ENCODE measurements around the gene OAF. TPM values are rescaled to one million over a fixed set of nuclear protein-coding genes. Genes with fewer than 3 reads are reported as not detected.

Gene OAF
- total RNA-seq, 1 donor from 2014 or later, result 4.3 TPM

- intact Hi-C loops (cut with micrococcal nuclease), result no loop called here
Observed at GRCh38 chr11:120220747-120221037, 9.9 kb downstream of the OAF start.

- intact Hi-C loops (cut with micrococcal nuclease), result no loop called here
Observed at GRCh38 chr11:120221115-120221752, 10.4 kb downstream of the OAF start.

DNA sequence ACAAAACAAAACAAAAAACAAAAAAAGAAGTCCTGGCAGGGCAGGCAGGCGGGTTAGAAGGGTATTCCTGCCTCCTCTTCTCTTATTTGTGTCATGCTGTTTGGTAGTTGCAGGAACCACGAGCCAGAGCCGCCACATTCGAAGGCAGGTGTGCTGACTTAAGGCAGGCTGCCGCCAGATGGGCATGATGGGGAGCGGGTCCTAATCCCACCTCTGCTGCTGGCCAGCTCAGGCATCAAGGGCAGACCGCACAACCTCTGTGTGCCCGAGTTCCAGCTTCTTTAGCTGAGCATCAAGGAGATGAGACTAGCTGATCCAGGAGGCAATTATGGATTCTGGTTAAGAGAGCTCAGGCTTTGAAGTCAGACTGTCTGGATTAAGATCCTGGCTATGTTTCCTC lies 12.1 kb downstream of the OAF start:
- intact Hi-C loops (cut with micrococcal nuclease), result no loop called here

- intact Hi-C loops (cut with micrococcal nuclease), result no loop called here
Observed at GRCh38 chr11:120223793-120224192, 13.0 kb downstream of the OAF start.

GRCh38 chr11:120224361-120224760 lies 13.5 kb downstream of the OAF start:
- intact Hi-C loops (cut with micrococcal nuclease), result no loop called here

DNA sequence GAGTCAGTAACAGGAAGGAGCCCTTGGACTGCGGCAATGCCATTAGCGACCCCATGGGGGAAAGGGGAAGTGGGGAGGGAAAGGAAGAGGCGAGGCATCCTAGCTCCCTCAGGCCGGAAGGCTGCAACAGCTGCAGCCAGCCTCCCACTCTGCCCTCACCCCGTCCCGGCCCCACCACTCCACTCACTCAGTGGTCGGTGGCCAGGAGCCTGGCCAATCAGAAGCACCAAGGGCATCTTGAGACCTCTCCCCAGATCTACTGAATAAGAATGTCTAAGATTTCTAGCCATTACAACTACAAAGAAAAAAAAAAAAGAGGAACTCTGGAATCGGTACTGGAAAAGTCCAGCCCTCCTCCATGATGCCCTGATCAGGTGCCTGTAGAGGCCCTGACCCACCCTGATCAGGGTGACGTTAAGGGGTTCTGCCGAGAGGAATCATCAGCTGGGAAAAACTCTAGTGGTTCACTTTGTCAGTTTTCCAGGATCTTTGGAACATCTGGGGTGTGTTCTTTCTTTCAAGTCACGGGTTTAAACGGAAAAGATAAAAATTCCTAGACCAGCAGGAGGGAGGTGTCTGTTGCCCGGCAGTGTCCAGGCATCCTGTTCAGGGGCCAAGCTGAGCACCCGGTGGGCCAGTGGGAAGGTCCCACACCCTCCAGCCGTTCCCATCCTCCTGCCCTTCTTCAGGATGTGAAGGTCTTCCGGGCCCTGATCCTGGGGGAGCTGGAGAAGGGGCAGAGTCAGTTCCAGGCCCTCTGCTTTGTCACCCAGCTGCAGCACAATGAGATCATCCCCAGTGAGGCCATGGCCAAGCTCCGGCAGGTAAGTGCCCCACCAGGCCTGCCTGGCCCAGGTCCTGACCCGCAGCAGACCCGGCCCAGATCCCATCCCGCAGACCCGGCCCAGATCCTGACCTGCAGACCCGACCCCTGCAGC lies 14.4 kb downstream of the OAF start:
- intact Hi-C loops (cut with micrococcal nuclease), result no loop called here

- intact Hi-C loops (cut with micrococcal nuclease), result no loop called here
Observed at GRCh38 chr11:120226242-120226641, 15.4 kb downstream of the OAF start.

DNA sequence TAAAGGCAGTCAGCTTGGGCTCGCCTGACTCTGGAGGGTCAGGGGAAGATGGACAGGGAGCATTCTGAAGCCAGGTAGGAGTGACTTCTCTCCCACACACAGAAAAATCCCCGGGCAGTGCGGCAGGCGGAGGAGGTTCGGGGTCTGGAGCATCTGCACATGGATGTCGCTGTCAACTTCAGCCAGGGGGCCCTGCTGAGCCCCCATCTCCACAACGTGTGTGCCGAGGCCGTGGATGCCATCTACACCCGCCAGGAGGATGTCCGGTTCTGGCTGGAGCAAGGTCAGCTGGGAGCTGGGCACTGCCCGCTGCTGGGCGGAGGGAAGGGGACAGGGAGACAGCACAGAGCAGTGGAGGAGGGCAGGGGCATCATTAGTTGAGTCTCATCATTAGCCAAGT lies 15.9 kb downstream of the OAF start:
- intact Hi-C loops (cut with micrococcal nuclease), result no loop called here

DNA sequence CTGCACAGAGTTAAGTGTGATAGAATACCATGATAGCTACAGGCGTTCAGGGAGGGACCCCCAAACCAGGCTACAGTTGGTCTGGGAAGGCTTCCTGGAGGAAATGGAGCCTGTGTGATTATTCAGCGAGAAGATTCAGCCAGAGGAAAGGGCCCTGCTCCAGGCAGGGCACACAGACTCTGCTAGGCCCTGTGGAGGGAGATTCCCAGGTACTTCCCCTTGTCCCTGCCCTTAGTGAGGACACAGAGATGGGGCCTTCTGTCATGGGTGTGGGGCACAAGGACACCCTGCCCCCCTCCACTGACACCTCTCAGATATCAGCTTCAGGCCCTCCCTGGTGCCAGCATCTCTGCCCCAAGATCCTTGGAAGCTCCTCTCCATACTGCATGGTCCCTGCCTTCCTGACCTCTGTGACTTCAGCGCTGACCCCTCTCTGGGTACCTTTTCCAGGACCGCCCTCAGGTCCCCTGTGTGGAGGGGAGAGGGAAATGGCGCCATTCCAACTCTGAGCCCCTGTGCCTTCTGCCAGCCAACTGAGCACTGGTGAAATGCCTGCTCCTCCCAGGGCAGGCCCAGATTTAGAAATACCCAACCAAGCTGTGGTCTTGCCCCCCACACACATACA lies 16.5 kb downstream of the OAF start:
- intact Hi-C loops (cut with micrococcal nuclease), result no loop called here

GRCh38 chr11:120228794-120229384 lies 18.1 kb downstream of the OAF start:
- intact Hi-C loops (cut with micrococcal nuclease), result loop anchor here (1.0 kb wide), 1 partner anchor 57 kb away; no protein-coding TSS in a partner anchor

DNA sequence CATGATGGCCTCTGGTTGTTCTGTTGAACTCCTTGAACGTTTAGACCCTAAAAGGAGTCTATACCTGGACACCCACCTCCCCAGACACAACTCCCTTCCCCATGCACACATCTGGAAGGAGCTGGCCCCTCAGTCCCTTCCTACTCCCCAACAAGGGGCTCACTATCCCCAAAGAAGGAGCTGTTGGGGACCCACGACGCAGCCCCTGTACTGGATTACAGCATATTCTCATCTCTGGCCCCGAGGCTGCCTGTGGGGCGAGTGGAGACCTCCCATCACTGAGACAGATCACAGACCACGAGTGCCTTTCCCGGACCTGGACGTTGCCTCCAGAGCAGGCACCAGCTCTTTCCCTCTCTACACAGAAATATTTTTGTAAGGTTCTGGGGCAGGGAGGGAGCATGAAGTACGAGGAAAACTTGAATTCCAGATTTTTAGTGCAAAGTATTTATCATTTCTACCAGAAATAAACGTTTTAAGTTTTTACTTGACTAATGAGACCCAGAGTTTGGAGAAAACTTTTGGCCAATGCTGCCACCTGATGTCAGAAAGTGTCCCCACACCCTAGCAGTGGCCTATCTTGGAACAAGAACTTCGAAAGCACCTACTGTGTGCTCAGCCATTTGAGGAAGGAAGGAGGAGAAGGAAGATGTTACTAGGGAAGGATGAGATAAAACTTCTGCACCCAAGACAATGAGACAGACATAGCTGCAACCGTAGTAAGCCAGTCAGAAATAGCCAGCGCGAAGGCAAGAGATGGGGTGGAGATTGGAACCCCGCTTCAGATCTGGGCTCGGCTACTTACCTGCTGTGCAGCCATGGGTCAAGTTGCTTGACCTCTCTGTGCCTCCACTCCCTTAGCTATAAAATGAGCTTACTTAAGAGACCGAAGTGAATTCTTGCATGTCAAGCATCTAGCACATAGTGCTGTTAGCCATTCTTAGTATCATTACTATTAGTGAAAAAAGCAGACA lies 18.9 kb downstream of the OAF start:
- intact Hi-C loops (cut with micrococcal nuclease), result loop anchor here (1.0 kb wide), 1 partner anchor 57 kb away; no protein-coding TSS in a partner anchor

- intact Hi-C loops (cut with micrococcal nuclease), result no loop called here
Observed at GRCh38 chr11:120230433-120231071, 19.7 kb downstream of the OAF start.

DNA sequence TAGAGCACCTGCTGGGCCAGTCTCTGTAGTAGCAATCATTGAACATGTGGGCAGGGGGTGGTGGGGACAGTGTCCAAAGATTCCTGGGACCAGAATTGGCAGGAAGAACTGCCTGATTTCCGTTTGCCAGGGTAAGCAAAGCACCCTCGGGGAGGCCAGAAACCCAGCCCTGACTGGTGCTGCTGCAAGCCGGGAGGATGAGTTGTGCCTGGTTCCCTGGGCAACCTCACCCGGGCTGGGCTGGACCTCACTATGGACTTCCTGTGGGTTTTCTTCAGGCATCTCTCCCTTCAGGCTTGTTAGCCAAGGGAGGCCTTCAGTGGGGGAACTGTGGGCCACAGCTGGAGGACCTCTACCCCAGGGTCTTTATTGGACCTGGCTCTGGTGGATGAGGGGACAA lies 21.1 kb downstream of the OAF start:
- intact Hi-C loops (cut with micrococcal nuclease), result no loop called here

- intact Hi-C loops (cut with micrococcal nuclease), result no loop called here
Observed at GRCh38 chr11:120233207-120233803, 22.5 kb downstream of the OAF start.

GRCh38 chr11:120235024-120235628 lies 24.3 kb downstream of the OAF start:
- intact Hi-C loops (cut with micrococcal nuclease), result loop anchor here (1.0 kb wide), 3 partner anchors 13 to 68 kb away; no protein-coding TSS in a partner anchor

DNA sequence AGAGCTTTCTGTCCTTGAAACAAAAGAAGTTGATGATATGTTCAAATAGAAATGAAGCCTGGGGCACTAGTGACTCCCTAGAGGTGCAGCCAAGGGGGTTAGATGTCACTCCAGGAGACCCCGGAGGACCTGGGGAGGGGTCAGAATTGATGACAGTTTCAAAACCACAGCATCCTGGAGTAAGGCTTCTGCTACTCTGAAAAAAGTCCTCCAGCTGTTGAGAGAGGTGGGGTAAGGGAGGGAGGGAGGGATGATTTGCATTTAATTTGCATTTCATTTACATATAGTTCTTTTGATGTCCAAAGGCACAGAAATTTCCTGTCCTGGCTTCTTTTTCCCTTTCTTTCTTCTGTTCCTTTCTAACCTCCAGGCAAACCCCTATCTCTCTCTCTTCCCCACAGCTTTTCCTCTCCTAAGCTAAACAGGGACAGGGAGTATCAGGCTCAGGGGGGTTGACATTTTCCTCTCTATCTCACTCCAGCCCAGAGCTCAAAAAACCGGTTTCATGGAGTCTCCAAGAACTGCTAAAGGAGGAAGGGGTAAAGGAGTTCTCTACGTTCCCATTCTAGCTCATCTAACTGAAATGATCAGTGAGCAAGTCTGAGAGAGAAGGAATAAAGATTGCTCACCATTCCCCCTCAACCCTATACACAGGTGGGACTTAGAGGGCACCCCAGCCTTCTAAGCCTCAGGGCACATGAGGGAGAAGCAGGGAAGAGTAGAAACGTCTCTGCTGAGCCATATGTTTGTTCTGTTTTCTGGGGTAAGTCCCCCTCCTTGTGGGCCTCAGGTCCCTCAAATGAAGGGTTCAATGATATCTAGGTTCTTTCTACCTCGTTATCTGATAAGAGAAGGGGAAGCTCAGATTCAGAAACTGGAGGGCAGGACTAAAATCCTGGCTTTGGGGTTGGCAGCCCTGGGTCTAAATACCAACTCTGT lies 25.6 kb downstream of the OAF start:
- intact Hi-C loops (cut with micrococcal nuclease), result no loop called here

DNA sequence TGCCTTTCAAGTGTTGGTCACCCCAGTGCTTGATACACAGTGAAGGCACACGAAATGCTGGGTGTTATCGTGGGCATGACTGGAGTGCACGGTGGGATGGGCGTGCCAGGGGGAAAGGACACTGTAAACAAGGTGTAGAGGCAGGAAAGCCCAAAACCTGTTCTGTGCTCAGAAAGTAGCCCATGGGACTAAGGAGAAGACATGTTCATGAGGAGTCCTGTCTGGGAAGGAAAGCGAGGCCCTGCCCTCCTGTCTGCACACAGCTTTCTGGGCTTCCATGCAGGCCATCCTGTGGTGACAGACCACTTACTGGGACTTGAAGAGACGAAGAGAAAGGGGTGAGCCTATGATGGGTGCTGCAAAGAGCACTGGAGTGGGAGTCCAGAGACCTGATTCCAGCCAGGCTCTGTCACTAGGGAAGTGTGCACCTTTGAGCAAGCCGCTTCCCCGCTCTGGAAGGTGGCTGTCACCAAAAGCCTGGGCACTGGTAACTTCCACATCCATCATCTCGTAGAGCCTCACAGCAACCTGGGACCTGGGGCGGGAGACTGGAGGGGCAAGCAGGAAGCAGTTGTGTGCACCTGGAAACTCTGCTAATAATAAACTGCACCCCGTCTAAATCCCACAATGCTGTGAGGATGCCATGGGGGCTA lies 28.3 kb downstream of the OAF start:
- intact Hi-C loops (cut with micrococcal nuclease), result no loop called here

All from T-helper 1 cell treated with Interleukin-12 subunit alpha and Interleukin-12 subunit beta and Interleukin-4 antibody, amounts not matched to agents 30 ng/mL and 1 ng/mL, for 36 hours (primary cell).